H1 (cell line): ENCODE measurements around the gene COL5A2. TPM values are rescaled to one million over a fixed set of nuclear protein-coding genes. Genes with fewer than 3 reads are reported as not detected.
A peak's percentile ranks its signal among the peaks of the same experiment; 100 is the strongest.

Experiments used
- CTCF ChIA-PET: fragments of 300-600 bp; sonication (Branson Sonifier 250); formaldehyde crosslinking; loops from one replicate; lab custom pipeline; 2021; ENCODE audit not compliant: partially characterized antibody; lab: Charles Lee
- POLR2A ChIA-PET: fragments of 300-600 bp; sonication (Branson Sonifier 250); formaldehyde crosslinking; loops from one replicate; lab custom pipeline; 2021; ENCODE audit warnings: inconsistent platforms; ENCODE audit not compliant: partially characterized antibody; lab: Charles Lee
- DNase-seq, 2 experiments: peaks; one replicate each; pipeline versions ENCODE4 v3.0.0 to v3.0.0-alpha.2; 2010 to 2022; ENCODE audit warnings: low spot score in 2 of 2, low read depth in 1 of 2, mixed read lengths in 1 of 2
- FAIRE-seq: peaks from 2 replicates; lab custom pipeline; 2011; peaks lifted over from hg19 to GRCh38; lab: Jason Lieb, UNC
- H2AFZ ChIP-seq: 2 replicates; pipeline ENCODE4 v1.8.1; 2012; ENCODE audit warnings: low read length, inconsistent platforms
- H2AK5ac ChIP-seq: 2 replicates; pipeline ENCODE4 v1.6.1; 2013; ENCODE audit warnings: low read depth, low read length
- H2BK120ac ChIP-seq: replicated peaks from 2 replicates; pipeline ENCODE3; 2013; ENCODE audit warnings: low read depth, low read length, inconsistent platforms
- H2BK12ac ChIP-seq: 2 replicates; pipeline ENCODE4 v1.6.1; 2013; ENCODE audit warnings: low read depth, low read length
- H2BK15ac ChIP-seq: 2 replicates; pipeline ENCODE4 v1.6.1; 2013; ENCODE audit warnings: low read length
- H2BK20ac ChIP-seq: 2 replicates; pipeline ENCODE4 v1.6.1; 2013; ENCODE audit warnings: low read length
- H2BK5ac ChIP-seq: 2 replicates; pipeline ENCODE4 v1.6.1; 2013; ENCODE audit warnings: low read depth, low read length
- H3K14ac ChIP-seq: 2 replicates; pipeline ENCODE4 v1.6.1; 2013; ENCODE audit warnings: inconsistent platforms; ENCODE audit not compliant: insufficient read length
- H3K18ac ChIP-seq: 2 replicates; pipeline ENCODE4 v1.6.1; 2013; ENCODE audit warnings: low read length; ENCODE audit errors: extremely low read depth
- H3K23ac ChIP-seq: 2 replicates; pipeline ENCODE4 v1.6.1; 2013; ENCODE audit warnings: inconsistent platforms; ENCODE audit not compliant: insufficient read length
- H3K23me2 ChIP-seq: 2 replicates; pipeline ENCODE4 v1.6.1; 2013; ENCODE audit warnings: low read depth, low read length
- H3K27ac ChIP-seq: 2 replicates; pipeline ENCODE4 v1.6.1; 2011; ENCODE audit warnings: low read depth, low read length, inconsistent platforms
- H3K27me3 ChIP-seq, 4 experiments: replicated peaks in 1 of 4; 1 replicate in 1 of 4; 2 replicates in 3 of 4; pipeline versions ENCODE4 v1.6.1 to v1.8.1; 2011 to 2013; ENCODE audit warnings: low read length in 3 of 4, mild to moderate bottlenecking in 3 of 4, inconsistent platforms in 2 of 4, mixed read lengths in 2 of 4, moderate library complexity in 1 of 4; ENCODE audit not compliant: control insufficient read depth in 3 of 4, insufficient read depth in 3 of 4; ENCODE audit errors: extremely low read depth in 1 of 4
- H3K36me3 ChIP-seq, 4 experiments: 2 replicates each; pipeline versions ENCODE4 v1.6.1 to v1.8.1; 2011 to 2013; ENCODE audit warnings: mild to moderate bottlenecking in 4 of 4, low read length in 3 of 4, moderate library complexity in 2 of 4, control low read depth in 1 of 4, inconsistent platforms in 1 of 4; ENCODE audit not compliant: insufficient read depth in 4 of 4, control insufficient read depth in 2 of 4
- H3K4ac ChIP-seq: replicated peaks from 2 replicates; pipeline ENCODE3; 2013; ENCODE audit warnings: low read length, low read depth, mixed read lengths, inconsistent platforms; ENCODE audit not compliant: insufficient read length
- H3K4me1 ChIP-seq, 4 experiments: replicated peaks in 1 of 4; 1 replicate in 1 of 4; 2 replicates in 3 of 4; pipeline versions ENCODE4 v1.6.1 to v1.8.1; 2011 to 2013; ENCODE audit warnings: low read length in 3 of 4, inconsistent platforms in 2 of 4, mixed read lengths in 1 of 4; ENCODE audit not compliant: insufficient read depth in 4 of 4, control insufficient read depth in 3 of 4
- H3K4me2 ChIP-seq, 2 experiments: 2 replicates each; pipeline versions ENCODE4 v1.6.1 to v1.8.1; 2011 to 2013; ENCODE audit warnings: low read depth in 2 of 2, low read length in 2 of 2, control low read depth in 1 of 2, inconsistent platforms in 1 of 2, mild to moderate bottlenecking in 1 of 2; ENCODE audit not compliant: insufficient read depth in 1 of 2
- H3K4me3 ChIP-seq, 4 experiments: fragments of 200-600, 300-600 bp in 1 of 4; sonication (generic), shearing (Covaris generic), sonication (Bioruptor Twin) in 1 of 4; 2 replicates each; pipeline versions ENCODE4 v1.5.1 to v1.8.1; 2011 to 2016; ENCODE audit warnings: low read length in 4 of 4, low read depth in 3 of 4, control low read depth in 2 of 4, inconsistent platforms in 2 of 4, mild to moderate bottlenecking in 2 of 4, mixed read lengths in 1 of 4, moderate library complexity in 1 of 4; ENCODE audit not compliant: insufficient read depth in 2 of 4; ENCODE audit errors: extremely low read depth in 1 of 4
- H3K56ac ChIP-seq: replicated peaks from 2 replicates; pipeline ENCODE3; 2013; ENCODE audit warnings: low read depth, mild to moderate bottlenecking, mixed read lengths, low read length, inconsistent platforms; ENCODE audit not compliant: insufficient read length
- H3K79me1 ChIP-seq: 2 replicates; pipeline ENCODE4 v1.6.1; 2013; ENCODE audit warnings: low read depth, low read length, control low read depth
- H3K79me2 ChIP-seq, 2 experiments: 2 replicates each; pipeline versions ENCODE4 v1.6.1 to v1.8.1; 2012 to 2013; ENCODE audit warnings: low read length in 2 of 2, mild to moderate bottlenecking in 2 of 2, inconsistent platforms in 1 of 2; ENCODE audit not compliant: insufficient read depth in 2 of 2, control insufficient read depth in 1 of 2
- H3K9ac ChIP-seq, 4 experiments: replicated peaks in 1 of 4; 1 replicate in 1 of 4; 2 replicates in 3 of 4; pipeline versions ENCODE4 v1.6.1 to v1.8.1; 2011 to 2013; ENCODE audit warnings: low read depth in 3 of 4, low read length in 3 of 4, control low read depth in 2 of 4, mild to moderate bottlenecking in 2 of 4, moderate library complexity in 2 of 4, inconsistent platforms in 1 of 4; ENCODE audit errors: extremely low read depth in 1 of 4
- H3K9me3 ChIP-seq, 2 experiments: 2 replicates each; pipeline versions ENCODE4 v1.6.1 to v1.8.1; 2012 to 2013; ENCODE audit warnings: mild to moderate bottlenecking in 2 of 2, moderate library complexity in 2 of 2, control low read depth in 1 of 2, inconsistent platforms in 1 of 2, low read depth in 1 of 2, low read length in 1 of 2, mixed read lengths in 1 of 2; ENCODE audit not compliant: insufficient read depth in 2 of 2
- H4K20me1 ChIP-seq, 2 experiments: replicated peaks in 1 of 2; 2 replicates each; pipeline versions ENCODE3 to v1.8.1; 2011 to 2013; ENCODE audit warnings: inconsistent platforms in 2 of 2, low read length in 2 of 2, mild to moderate bottlenecking in 1 of 2; ENCODE audit not compliant: insufficient read depth in 2 of 2, control insufficient read depth in 1 of 2
- H4K5ac ChIP-seq: 2 replicates; pipeline ENCODE4 v1.6.1; 2013; ENCODE audit warnings: low read length, low read depth, mixed read lengths, inconsistent platforms; ENCODE audit not compliant: insufficient read length
- H4K8ac ChIP-seq: 2 replicates; pipeline ENCODE4 v1.8.0; 2013; ENCODE audit warnings: mild to moderate bottlenecking, moderate library complexity, low read length, inconsistent platforms; ENCODE audit not compliant: insufficient read depth; ENCODE audit errors: extremely low read depth
- H4K91ac ChIP-seq: replicated peaks from 2 replicates; pipeline ENCODE3; 2013; ENCODE audit warnings: low read length, mixed read lengths, inconsistent platforms; ENCODE audit not compliant: insufficient read length
- ASH2L ChIP-seq: fragments of 200-600, 300-600 bp; sonication (generic); IDR thresholded peaks from one replicate; pipeline ENCODE4 v1.7.1; 2017; ENCODE audit warnings: low read length
- BCL11A ChIP-seq, 2 experiments: IDR thresholded peaks; one replicate each; pipeline ENCODE4 v1.6.1; 2011; ENCODE audit warnings: low read depth in 2 of 2, low read length in 2 of 2, mild to moderate bottlenecking in 2 of 2
- BRCA1 ChIP-seq: IDR thresholded peaks from 2 replicates; pipeline ENCODE4 v1.6.1; 2012; ENCODE audit warnings: low read depth, low read length, improper control_type of control experiment
- HDAC2 ChIP-seq, 2 experiments: fragments of 300-600 bp in 1 of 2; sonication (generic) in 1 of 2; IDR thresholded peaks; 2 replicates each; pipeline ENCODE4 v1.6.1; 2011 to 2012; ENCODE audit warnings: low read depth in 2 of 2, low read length in 2 of 2, mild to moderate bottlenecking in 2 of 2, moderate library complexity in 2 of 2, borderline replicate concordance in 1 of 2, inconsistent platforms in 1 of 2
- MAX ChIP-seq: IDR thresholded peaks from 2 replicates; pipeline ENCODE4 v1.6.1; 2012; ENCODE audit warnings: inconsistent platforms
- POU5F1 ChIP-seq: IDR thresholded peaks from 2 replicates; pipeline ENCODE4 v1.6.1; 2011; ENCODE audit warnings: low read depth, mild to moderate bottlenecking, low read length, moderate library complexity
- SAP30 ChIP-seq: fragments of 300-600 bp; sonication (generic); IDR thresholded peaks from 2 replicates; pipeline ENCODE4 v1.7.1; 2012; ENCODE audit warnings: low read length, moderate library complexity, mild to moderate bottlenecking, inconsistent platforms; ENCODE audit not compliant: insufficient read depth, insufficient replicate concordance
- SRF ChIP-seq: IDR thresholded peaks from 2 replicates; pipeline ENCODE4 v1.6.1; 2011; ENCODE audit warnings: mild to moderate bottlenecking, low read depth, low read length, moderate library complexity
- TBP ChIP-seq: IDR thresholded peaks from 2 replicates; pipeline ENCODE4 v1.6.1; 2011; ENCODE audit warnings: low read depth, low read length, improper control_type of control experiment
- WGBS, 2 experiments: shearing (Covaris generic) in 1 of 2; methylation state at CpG; one replicate each; pipeline versions ENCODE4 v1.1.6 to v1.1.7; 2013 to 2015; ENCODE audit warnings: low lambda C conversion rate in 2 of 2, mixed read lengths in 2 of 2, inconsistent platforms in 1 of 2, low coverage in 1 of 2, missing lambda C conversion rate in 1 of 2; ENCODE audit not compliant: insufficient replicate concordance in 2 of 2, insufficient coverage in 1 of 2, insufficient read length in 1 of 2; ENCODE audit errors: extremely low coverage in 1 of 2, missing lambda C conversion rate in 1 of 2; 5-methylcytosine and 5-hydroxymethylcytosine counted together
- long read RNA-seq, 2 experiments: library from RNA in 1 of 2; library from capped mRNA in 1 of 2; stranded (forward); transcript quantifications; one replicate each; pipeline ENCODE4 v2.0.0, GENCODE V29; 2021; ENCODE audit warnings: inconsistent platforms in 1 of 2
- polyA minus RNA-seq, 3 experiments: library from RNA; depleted of rRNA, polyadenylated mRNA; stranded (reverse); fragments of >200 nt; gene quantifications; 1 replicate in 2 of 3; 2 replicates in 1 of 3; pipeline ENCODE4 v1.2.3, GENCODE V29; 2011
- polyA plus RNA-seq, 7 experiments: library from polyadenylated mRNA; depleted of rRNA in 3 of 7; stranded (reverse) in 5 of 7; unstranded in 2 of 7; fragments of >200 nt in 5 of 7; fragments of 200-250 nt in 2 of 7; gene quantifications; 1 replicate in 5 of 7; 2 replicates in 1 of 7; 4 replicates in 1 of 7; pipeline versions ENCODE4 v1.2.1 to v1.2.3, GENCODE V29; 2011 to 2013; ENCODE audit warnings: missing spikeins in 2 of 7, mixed read lengths in 2 of 7
- total RNA-seq: library from RNA; stranded (reverse); fragmentation: NEBNext Ultra II Directional; extraction: Animal tissue kit (Norgen Biotek cat#: 25700); gene quantifications from 2 replicates; pipeline ENCODE4 v1.2.1, GENCODE V29; 2021
- TF ChIP-seq, protein P1 (sequence below): IDR thresholded peaks from 2 replicates; pipeline ENCODE4 v1.6.1; 2012; ENCODE audit warnings: inconsistent platforms

COL5A2 gene
- total RNA-seq (22.8 and 24.2 TPM in 2 replicates), polyA plus RNA-seq (2011; rRNA removed) (4.2 and 4.7 TPM in 2 replicates), polyA minus RNA-seq (2011; rRNA and poly(A)+ RNA removed) (11.3 and 21.6 TPM in 2 replicates)
- 7.3 TPM for polyA plus RNA-seq (2011; cell fraction: cytosol; rRNA removed)
- 18.4 TPM for polyA plus RNA-seq (2011; cell fraction: nucleus; rRNA removed)
- 12.7 to 18.2 TPM (median 16.4 TPM) in 4 replicates for polyA plus RNA-seq (2012, experiment 1 of 2)
- 2.7 TPM for polyA plus RNA-seq (2012, experiment 2 of 2)
- polyA plus RNA-seq (2013, experiment 1 of 2), result 65.9 TPM
- 64.0 TPM for polyA plus RNA-seq (2013, experiment 2 of 2)
- polyA minus RNA-seq (2011; cell fraction: cytosol; rRNA and poly(A)+ RNA removed), result 5.9 TPM
- polyA minus RNA-seq (2011; cell fraction: nucleus; rRNA and poly(A)+ RNA removed), result 8.8 TPM
- long read RNA-seq, experiment 1, partial matches to known transcripts, result 14 of 15 reads
- long read RNA-seq, experiment 1, other reads (novel, unspliced or antisense), result 1 of 15 reads
- long read RNA-seq, experiment 2, partial matches to known transcripts, result 3 of 3 reads
- long read RNA-seq, experiment 2, other reads (novel, unspliced or antisense), result 0 of 3 reads

DNA sequence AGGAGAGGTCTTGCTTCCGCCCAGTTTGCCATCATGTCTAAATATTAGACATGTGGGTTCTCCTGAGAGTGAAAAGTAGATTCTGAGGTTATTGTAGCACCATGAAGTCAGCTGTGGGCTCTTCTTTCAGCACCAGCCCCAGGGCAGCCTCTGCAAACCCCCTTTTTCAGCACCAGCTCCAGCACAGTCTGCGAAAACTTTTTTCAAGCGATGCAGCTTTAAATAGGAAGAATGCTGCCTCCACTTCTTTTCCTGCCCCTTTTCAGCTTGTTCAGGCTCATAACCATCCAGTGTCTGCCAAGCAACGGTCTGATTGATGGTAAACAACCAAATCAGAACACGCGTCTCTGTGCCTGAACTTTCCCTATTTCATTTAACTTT, at the start of gene COL5A2:
Gene COL5A2 (minus strand): TSS at position 192 of the 381 bp plus-strand sequence. CDS start 157 bp downstream, at position 35.
- H3K23me2 ChIP-seq, result peaks cover 6% of the 10 kb centered on the region
- ChIA-PET CTCF (interaction anchor here (1.0 to 3.6 kb wide), 12 partner anchors 9 to 108 kb away, joined by 3 to 16 read pairs (median 6); no protein-coding TSS in a partner anchor), POLR2A (interaction anchor here (1.2 kb wide), 1 partner anchor 29 kb away, joined by 3 read pairs; no protein-coding TSS in a partner anchor)
- no peak within 1 kb of the TSS for H3K14ac ChIP-seq
- no peak within 1 kb of the TSS; the same call in 1 of the 2 replicates for H2BK20ac ChIP-seq
- no peak within 1 kb of the TSS for H4K8ac ChIP-seq
- H2AK5ac ChIP-seq, result no peak within 1 kb of the TSS
- H3K4me1 ChIP-seq, result no peaks in the 10 kb centered on the region; a peak in 3 of 7 replicates
- no peak within 1 kb of the TSS for H2BK120ac ChIP-seq
- FAIRE-seq (no peak), DNase-seq (no peak)
- H2BK12ac ChIP-seq, result no peak within 1 kb of the TSS; the same call in 1 of the 2 replicates
- no peak within 1 kb of the TSS for H3K23ac ChIP-seq
- peak within 1 kb of the TSS; percentile 48; the same call in 1 of the 2 replicates for H2BK5ac ChIP-seq
- no peaks in the 10 kb centered on the region for H3K36me3 ChIP-seq
- no peak within 1 kb of the TSS for H3K4ac ChIP-seq
- H4K91ac ChIP-seq, result no peak within 1 kb of the TSS
- peaks cover 0 to 17% of the 10 kb centered on the region in 2 experiments; a peak in 1 of 4 replicates for H3K79me2 ChIP-seq
- peak within 1 kb of the TSS; percentile 51 for H3K18ac ChIP-seq
- no peaks in the 10 kb centered on the region for H4K20me1 ChIP-seq
- H3K79me1 ChIP-seq, result no peaks in the 10 kb centered on the region
- peak within 1 kb of the TSS; percentile 68 to 94 for H3K4me2 ChIP-seq
- H3K9ac ChIP-seq, result peak within 1 kb of the TSS in 3 of 4 experiments; percentile 5 to 41 (median 34); a peak in 4 of 7 replicates
- H3K4me3 ChIP-seq, result peak within 1 kb of the TSS; percentile 46 to 71 (median 58)
- H3K27ac ChIP-seq, result no peak within 1 kb of the TSS
- no peak within 1 kb of the TSS for H3K56ac ChIP-seq
- no peaks in the 10 kb centered on the region for H3K27me3 ChIP-seq
- H2AFZ ChIP-seq, result peak within 1 kb of the TSS; percentile 88
- H3K9me3 ChIP-seq, result no peaks in the 10 kb centered on the region; a peak in 1 of 4 replicates
- H2BK15ac ChIP-seq, result no peak within 1 kb of the TSS
- H4K5ac ChIP-seq, result no peak within 1 kb of the TSS
- WGBS, 2 experiments, result 26% methylated on average over 6 of the region's 6 CpGs; no CpG with 5 or more reads in 1 of the 2 experiments
- TF ChIP-seq BRCA1 (no peak), BCL11A (IDR thresholded peaks at IDR 0.05; ENCODE audit: low read depth in 2 of 2, low read length in 2 of 2) (no peak), SRF (no peak), POU5F1 (no peak), ASH2L (no peak), HDAC2 (IDR thresholded peaks at IDR 0.05; ENCODE audit: borderline replicate concordance in 1 of 2, low read depth in 2 of 2, low read length in 2 of 2) (no peak), TBP (no peak), SAP30 (no peak), MAX (no peak)
- TF ChIP-seq, protein P1, sequence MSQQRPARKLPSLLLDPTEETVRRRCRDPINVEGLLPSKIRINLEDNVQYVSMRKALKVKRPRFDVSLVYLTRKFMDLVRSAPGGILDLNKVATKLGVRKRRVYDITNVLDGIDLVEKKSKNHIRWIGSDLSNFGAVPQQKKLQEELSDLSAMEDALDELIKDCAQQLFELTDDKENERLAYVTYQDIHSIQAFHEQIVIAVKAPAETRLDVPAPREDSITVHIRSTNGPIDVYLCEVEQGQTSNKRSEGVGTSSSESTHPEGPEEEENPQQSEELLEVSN, result no peak
